ENCODE results near the gene GPR15. TPM values are rescaled to one million over a fixed set of nuclear protein-coding genes. Genes with fewer than 3 reads are reported as not detected.

Gene GPR15
- total and polyA plus RNA-seq, 7 experiments from 2014 or later: 0.52 to 24.2 (median 3.5) TPM

GRCh38 chr3:98545940-98546339 lies 14.2 kb downstream of the GPR15 start:
- no peak for ATAC-seq
- Mint-ChIP-seq H3K9me3 (peaks cover 0 to 12% (median 0%) of the 10 kb centered on the region in 11 donors), H3K27ac (peak overlapping the region in 1 of 9 donors; percentile 94), H3K4me1 (peaks cover 0 to 68% (median 0%) of the 10 kb centered on the region in 7 donors), H3K27me3 (peaks cover 0 to 9% (median 0%) of the 10 kb centered on the region in 5 donors), H3K4me3 (peak overlapping the region in 1 of 10 donors; percentile 88), H3K36me3 (peaks cover 0 to 52% (median 0%) of the 10 kb centered on the region in 5 donors)
- H3K36me3 ChIP-seq (ENCODE audit: control insufficient read depth in 2 of 3, insufficient read depth in 3 of 3, low read length in 3 of 3): no peaks in the 10 kb centered on the region
- no peaks in the 10 kb centered on the region for H3K27me3 ChIP-seq (ENCODE audit: control insufficient read depth in 2 of 2, insufficient read depth in 2 of 2, low read length in 2 of 2)
- no peak overlapping the region for H3K27ac ChIP-seq (ENCODE audit: low read depth, low read length)
- ChIA-PET POLR2A (no interaction called here), CTCF (no interaction called here)
- intact Hi-C loops (cut with micrococcal nuclease): loop anchor here in 1 of 2 donors (1.0 kb wide), 2 partner anchors 8 to 10 kb away; no protein-coding TSS in a partner anchor
- H3K4me1 ChIP-seq (ENCODE audit: control insufficient read depth in 2 of 2, insufficient read depth in 2 of 2, low read length in 2 of 2): peaks cover 0 to 18% of the 10 kb centered on the region in 2 donors
- no peak for DNase-seq
- H3K9me3 ChIP-seq (ENCODE audit: control insufficient read depth in 2 of 3, low read length in 3 of 3): no peaks in the 10 kb centered on the region
- H3K4me3 ChIP-seq (ENCODE audit: low read length): no peak overlapping the region

DNA sequence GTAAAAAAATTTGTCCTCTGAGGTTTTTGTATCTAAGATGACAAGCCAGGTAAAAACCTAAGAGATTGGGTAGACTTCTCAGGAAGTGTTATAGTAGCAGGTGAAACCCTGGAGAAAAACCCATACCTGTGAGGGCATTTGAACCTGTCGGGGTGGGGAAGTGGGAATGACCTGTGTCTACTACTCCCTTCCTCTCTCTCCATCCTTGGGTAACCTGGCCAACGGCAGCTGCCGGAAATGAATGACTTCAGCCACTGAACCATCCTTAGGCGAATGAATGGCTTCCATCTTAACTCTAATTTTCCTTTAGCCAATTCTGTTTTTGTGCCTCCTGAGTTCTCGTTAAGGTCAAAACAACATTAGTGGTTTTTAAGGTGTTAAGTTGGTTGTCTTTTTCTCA lies 16.8 kb downstream of the GPR15 start:
- POLR2A ChIA-PET: no interaction called here

DNA sequence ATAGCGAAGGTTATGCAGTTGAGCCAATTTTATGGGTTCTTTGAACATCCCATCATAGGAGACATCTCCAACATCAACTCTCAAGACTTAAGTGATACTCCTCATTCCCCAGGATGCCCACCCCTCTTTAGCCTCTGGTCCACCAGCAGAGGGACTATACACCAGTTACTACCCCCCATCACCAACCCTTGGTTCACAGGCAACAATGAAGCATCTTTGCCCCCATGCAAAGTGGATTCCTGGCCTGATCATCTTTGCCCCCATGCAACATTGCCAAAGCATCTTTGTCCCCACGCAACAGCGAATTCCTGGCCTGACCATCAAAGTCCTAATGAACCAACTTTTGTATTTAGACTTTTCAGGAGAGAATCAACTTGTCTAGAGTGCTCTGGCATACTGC lies 19.1 kb downstream of the GPR15 start:
- Mint-ChIP-seq H3K4me3 (peak overlapping the region in 1 of 10 donors; percentile 10), H3K36me3 (peaks cover 0 to 54% (median 0%) of the 10 kb centered on the region in 5 donors), H3K27ac (peak overlapping the region in 1 of 9 donors; percentile 25), H3K4me1 (peaks cover 0 to 75% (median 3%) of the 10 kb centered on the region in 7 donors), H3K27me3 (peaks cover 0 to 9% (median 5%) of the 10 kb centered on the region in 5 donors), H3K9me3 (peaks cover 0 to 4% (median 0%) of the 10 kb centered on the region in 11 donors)
- intact Hi-C loops (cut with micrococcal nuclease): no loop called here
- ChIA-PET CTCF (no interaction called here), POLR2A (interaction anchor here (0.8 kb wide), 1 partner anchor 13 kb away, joined by 4 read pairs; no protein-coding TSS in a partner anchor)
- Histone ChIP-seq H3K9me3 (ENCODE audit: control insufficient read depth in 2 of 3, low read length in 3 of 3) (no peaks in the 10 kb centered on the region), H3K36me3 (ENCODE audit: control insufficient read depth in 2 of 3, insufficient read depth in 3 of 3, low read length in 3 of 3) (no peaks in the 10 kb centered on the region), H3K4me1 (ENCODE audit: control insufficient read depth in 2 of 2, insufficient read depth in 2 of 2, low read length in 2 of 2) (peaks cover 0 to 46% of the 10 kb centered on the region in 2 donors), H3K27me3 (ENCODE audit: control insufficient read depth in 2 of 2, insufficient read depth in 2 of 2, low read length in 2 of 2) (no peaks in the 10 kb centered on the region), H3K4me3 (ENCODE audit: low read length) (no peak overlapping the region), H3K27ac (ENCODE audit: low read depth, low read length) (no peak overlapping the region)
- DNase-seq: no peak
- no peak for ATAC-seq

More for the DNA sequence above, 16.8 kb downstream of the GPR15 start:
- Histone ChIP-seq H3K27me3 (ENCODE audit: control insufficient read depth in 2 of 2, insufficient read depth in 2 of 2, low read length in 2 of 2) (no peaks in the 10 kb centered on the region), H3K36me3 (ENCODE audit: control insufficient read depth in 2 of 3, insufficient read depth in 3 of 3, low read length in 3 of 3) (no peaks in the 10 kb centered on the region), H3K9me3 (ENCODE audit: control insufficient read depth in 2 of 3, low read length in 3 of 3) (no peaks in the 10 kb centered on the region), H3K4me1 (ENCODE audit: control insufficient read depth in 2 of 2, insufficient read depth in 2 of 2, low read length in 2 of 2) (peaks cover 0 to 36% of the 10 kb centered on the region in 2 donors), H3K27ac (ENCODE audit: low read depth, low read length) (no peak overlapping the region), H3K4me3 (ENCODE audit: low read length) (no peak overlapping the region)
- Mint-ChIP-seq H3K36me3 (peaks cover 0 to 52% (median 0%) of the 10 kb centered on the region in 5 donors), H3K27ac (no peak overlapping the region), H3K4me3 (no peak overlapping the region), H3K9me3 (peaks cover 0 to 2% (median 0%) of the 10 kb centered on the region in 11 donors), H3K27me3 (peaks cover 0 to 9% (median 5%) of the 10 kb centered on the region in 5 donors), H3K4me1 (peaks cover 0 to 69% (median 0%) of the 10 kb centered on the region in 7 donors)
- DNase-seq: no peak
- CTCF ChIA-PET: no interaction called here
- intact Hi-C loops (cut with micrococcal nuclease): no loop called here
- no peak for ATAC-seq

GRCh38 chr3:98551236-98551635 lies 19.5 kb downstream of the GPR15 start:
- Mint-ChIP-seq H3K9me3 (peaks cover 0 to 4% (median 0%) of the 10 kb centered on the region in 11 donors), H3K27ac (peak overlapping the region in 1 of 9 donors; percentile 25), H3K36me3 (peaks cover 0 to 53% (median 0%) of the 10 kb centered on the region in 5 donors), H3K4me1 (peaks cover 2 to 75% (median 6%) of the 10 kb centered on the region in 7 donors), H3K4me3 (peak overlapping the region in 1 of 10 donors; percentile 10), H3K27me3 (peaks cover 0 to 7% (median 5%) of the 10 kb centered on the region in 5 donors)
- Histone ChIP-seq H3K9me3 (ENCODE audit: control insufficient read depth in 2 of 3, low read length in 3 of 3) (no peaks in the 10 kb centered on the region), H3K27me3 (ENCODE audit: control insufficient read depth in 2 of 2, insufficient read depth in 2 of 2, low read length in 2 of 2) (no peaks in the 10 kb centered on the region), H3K36me3 (ENCODE audit: control insufficient read depth in 2 of 3, insufficient read depth in 3 of 3, low read length in 3 of 3) (no peaks in the 10 kb centered on the region), H3K27ac (ENCODE audit: low read depth, low read length) (no peak overlapping the region), H3K4me3 (ENCODE audit: low read length) (no peak overlapping the region), H3K4me1 (ENCODE audit: control insufficient read depth in 2 of 2, insufficient read depth in 2 of 2, low read length in 2 of 2) (peaks cover 0 to 50% of the 10 kb centered on the region in 2 donors)
- ChIA-PET POLR2A (interaction anchor here (0.8 kb wide), 1 partner anchor 14 kb away, joined by 4 read pairs; no protein-coding TSS in a partner anchor), CTCF (no interaction called here)
- DNase-seq (no peak), ATAC-seq (no peak)
- intact Hi-C loops (cut with micrococcal nuclease): no loop called here

GRCh38 chr3:98551754-98552153 lies 20.0 kb downstream of the GPR15 start:
- Mint-ChIP-seq H3K4me3 (peak overlapping the region in 1 of 10 donors; percentile 83), H3K4me1 (peaks cover 6 to 77% (median 10%) of the 10 kb centered on the region in 7 donors), H3K9me3 (peaks cover 0 to 4% (median 0%) of the 10 kb centered on the region in 11 donors), H3K27ac (peak overlapping the region in 1 of 9 donors; percentile 98), H3K36me3 (peaks cover 0 to 53% (median 0%) of the 10 kb centered on the region in 5 donors), H3K27me3 (peaks cover 0 to 5% (median 4%) of the 10 kb centered on the region in 5 donors)
- Histone ChIP-seq H3K27me3 (ENCODE audit: control insufficient read depth in 2 of 2, insufficient read depth in 2 of 2, low read length in 2 of 2) (no peaks in the 10 kb centered on the region), H3K27ac (ENCODE audit: low read depth, low read length) (no peak overlapping the region), H3K4me3 (ENCODE audit: low read length) (no peak overlapping the region), H3K4me1 (ENCODE audit: control insufficient read depth in 2 of 2, insufficient read depth in 2 of 2, low read length in 2 of 2) (peaks cover 0 to 55% of the 10 kb centered on the region in 2 donors), H3K9me3 (ENCODE audit: control insufficient read depth in 2 of 3, low read length in 3 of 3) (no peaks in the 10 kb centered on the region), H3K36me3 (ENCODE audit: control insufficient read depth in 2 of 3, insufficient read depth in 3 of 3, low read length in 3 of 3) (no peaks in the 10 kb centered on the region)
- ATAC-seq (no peak), DNase-seq (no peak)
- POLR2A ChIA-PET: interaction anchor here (0.8 kb wide), 1 partner anchor 13 kb away, joined by 4 read pairs; no protein-coding TSS in a partner anchor
- intact Hi-C loops (cut with micrococcal nuclease): loop anchor here in 1 of 2 donors (1.0 kb wide), 1 partner anchor 14 kb away; no protein-coding TSS in a partner anchor
- CTCF ChIA-PET: no interaction called here

DNA sequence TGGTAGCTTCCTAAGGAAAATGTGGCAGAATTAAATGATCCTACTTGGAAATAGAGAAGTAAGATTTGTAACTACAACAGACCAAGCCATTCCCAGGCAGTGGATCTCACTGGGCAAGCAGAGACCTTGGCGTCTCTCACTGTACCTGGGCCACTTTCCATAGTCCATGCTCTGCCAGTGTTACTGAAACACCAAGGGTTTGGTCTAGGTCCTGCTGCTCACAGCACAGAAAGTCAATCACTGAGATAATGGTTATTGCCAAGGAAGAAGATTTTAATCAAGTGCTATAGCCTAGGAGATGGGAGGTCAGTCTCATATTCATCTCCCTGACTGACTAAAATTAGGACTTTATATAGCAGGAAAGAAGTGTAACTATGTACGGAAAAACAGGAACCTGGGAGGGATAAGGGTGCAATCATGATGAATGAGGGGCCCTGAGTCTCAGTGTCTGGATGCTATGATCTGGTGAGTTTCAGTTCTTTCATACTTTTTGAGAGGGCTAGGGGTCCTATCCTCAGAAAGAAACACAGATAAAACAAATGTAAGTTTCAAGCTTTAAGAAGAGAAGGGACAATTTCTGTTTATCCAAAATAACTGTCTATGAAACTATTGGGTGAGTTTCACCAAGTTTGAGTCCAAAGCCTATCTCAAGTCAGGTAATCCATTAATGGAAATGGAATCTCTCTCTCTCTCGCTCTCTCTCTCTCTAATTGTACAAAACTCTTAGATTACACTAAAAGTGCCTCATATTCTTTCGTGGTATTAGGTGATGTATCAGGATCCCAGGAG lies 20.6 kb downstream of the GPR15 start:
- Mint-ChIP-seq H3K4me3 (peak overlapping the region in 1 of 10 donors; percentile 83), H3K4me1 (peaks cover 6 to 83% (median 16%) of the 10 kb centered on the region in 7 donors), H3K27ac (peak overlapping the region in 2 of 9 donors; percentile 2 to 98), H3K36me3 (peaks cover 0 to 53% (median 0%) of the 10 kb centered on the region in 5 donors), H3K9me3 (peaks cover 0 to 4% (median 0%) of the 10 kb centered on the region in 11 donors), H3K27me3 (peaks cover 0 to 5% (median 4%) of the 10 kb centered on the region in 5 donors)
- Histone ChIP-seq H3K4me3 (ENCODE audit: low read length) (no peak overlapping the region), H3K27me3 (ENCODE audit: control insufficient read depth in 2 of 2, insufficient read depth in 2 of 2, low read length in 2 of 2) (no peaks in the 10 kb centered on the region), H3K9me3 (ENCODE audit: control insufficient read depth in 2 of 3, low read length in 3 of 3) (no peaks in the 10 kb centered on the region), H3K4me1 (ENCODE audit: control insufficient read depth in 2 of 2, insufficient read depth in 2 of 2, low read length in 2 of 2) (peaks cover 0 to 62% of the 10 kb centered on the region in 2 donors), H3K27ac (ENCODE audit: low read depth, low read length) (no peak overlapping the region), H3K36me3 (ENCODE audit: control insufficient read depth in 2 of 3, insufficient read depth in 3 of 3, low read length in 3 of 3) (no peaks in the 10 kb centered on the region)
- ATAC-seq: no peak
- intact Hi-C loops (cut with micrococcal nuclease): loop anchor here in 1 of 2 donors (1.0 kb wide), 1 partner anchor 15 kb away; no protein-coding TSS in a partner anchor
- CTCF ChIA-PET: no interaction called here
- POLR2A ChIA-PET: interaction anchor here (0.8 kb wide), 1 partner anchor 11 kb away, joined by 5 read pairs; no protein-coding TSS in a partner anchor
- DNase-seq: no peak
